ENCODE measurements around the gene SLC25A44. TPM values are rescaled to one million over a fixed set of nuclear protein-coding genes. Genes with fewer than 3 reads are reported as not detected.

Gene SLC25A44
- total RNA-seq, 4 donors from 2014 or later = 7.9 to 22.3 (median 13.1) TPM

DNA sequence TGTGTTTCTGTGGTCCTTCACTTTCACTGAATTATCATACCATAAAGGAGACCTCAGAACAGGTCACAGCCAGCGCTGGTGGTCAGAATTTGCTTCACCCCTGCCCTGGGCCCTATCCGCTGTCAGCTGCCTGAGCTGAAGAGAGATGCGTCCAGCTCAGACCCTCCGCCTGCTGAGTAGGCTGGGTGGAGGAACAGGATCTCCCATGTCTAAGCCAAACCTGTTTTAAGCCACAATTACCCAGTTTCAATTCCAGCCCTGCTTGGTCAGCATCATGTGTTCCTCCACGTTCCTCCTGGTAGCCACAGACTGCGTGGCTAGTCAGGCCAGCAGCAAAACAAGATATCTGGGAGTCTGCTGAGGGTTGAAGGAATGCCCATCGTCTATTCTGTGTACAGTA is 34.6 kb downstream of the SLC25A44 start:
- TF ChIP-seq, protein P1, sequence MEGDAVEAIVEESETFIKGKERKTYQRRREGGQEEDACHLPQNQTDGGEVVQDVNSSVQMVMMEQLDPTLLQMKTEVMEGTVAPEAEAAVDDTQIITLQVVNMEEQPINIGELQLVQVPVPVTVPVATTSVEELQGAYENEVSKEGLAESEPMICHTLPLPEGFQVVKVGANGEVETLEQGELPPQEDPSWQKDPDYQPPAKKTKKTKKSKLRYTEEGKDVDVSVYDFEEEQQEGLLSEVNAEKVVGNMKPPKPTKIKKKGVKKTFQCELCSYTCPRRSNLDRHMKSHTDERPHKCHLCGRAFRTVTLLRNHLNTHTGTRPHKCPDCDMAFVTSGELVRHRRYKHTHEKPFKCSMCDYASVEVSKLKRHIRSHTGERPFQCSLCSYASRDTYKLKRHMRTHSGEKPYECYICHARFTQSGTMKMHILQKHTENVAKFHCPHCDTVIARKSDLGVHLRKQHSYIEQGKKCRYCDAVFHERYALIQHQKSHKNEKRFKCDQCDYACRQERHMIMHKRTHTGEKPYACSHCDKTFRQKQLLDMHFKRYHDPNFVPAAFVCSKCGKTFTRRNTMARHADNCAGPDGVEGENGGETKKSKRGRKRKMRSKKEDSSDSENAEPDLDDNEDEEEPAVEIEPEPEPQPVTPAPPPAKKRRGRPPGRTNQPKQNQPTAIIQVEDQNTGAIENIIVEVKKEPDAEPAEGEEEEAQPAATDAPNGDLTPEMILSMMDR (IDR thresholded peaks at IDR 0.05; ENCODE audit: low read depth) = no peak

DNA sequence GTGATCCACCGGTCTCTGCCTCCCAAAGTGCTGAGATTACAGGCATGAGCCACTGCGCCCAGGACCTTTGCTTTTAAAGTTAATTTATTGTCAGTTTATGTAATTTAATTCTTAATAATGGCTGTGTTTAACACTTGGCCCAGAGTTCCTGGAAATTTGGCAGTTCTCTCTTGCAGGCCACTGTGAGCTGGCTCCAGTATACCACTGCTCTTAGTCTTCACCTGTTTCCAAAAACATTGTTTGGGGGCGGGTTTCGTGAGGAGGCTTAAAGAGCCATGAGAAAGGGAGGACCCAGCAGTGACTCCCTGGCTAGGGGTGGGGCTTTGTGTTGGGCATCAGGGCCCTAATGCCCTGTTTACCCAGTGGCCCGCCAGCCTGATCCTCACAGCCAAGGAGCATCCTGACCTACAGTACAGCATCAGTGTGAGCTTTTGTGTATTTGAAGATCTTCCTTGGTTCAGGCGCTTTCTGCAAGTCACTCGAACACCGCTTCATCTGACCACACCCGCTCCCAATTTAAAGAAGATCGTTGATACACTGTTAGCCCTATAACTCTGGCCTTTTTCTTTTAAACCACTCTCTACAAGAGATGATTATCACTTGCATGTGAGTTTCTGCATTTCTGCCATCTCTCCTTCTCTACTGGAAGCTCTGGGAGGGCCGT is 36.0 kb downstream of the SLC25A44 start:
- TF ChIP-seq, protein P1 (IDR thresholded peaks at IDR 0.05; ENCODE audit: low read depth) = no peak

DNA sequence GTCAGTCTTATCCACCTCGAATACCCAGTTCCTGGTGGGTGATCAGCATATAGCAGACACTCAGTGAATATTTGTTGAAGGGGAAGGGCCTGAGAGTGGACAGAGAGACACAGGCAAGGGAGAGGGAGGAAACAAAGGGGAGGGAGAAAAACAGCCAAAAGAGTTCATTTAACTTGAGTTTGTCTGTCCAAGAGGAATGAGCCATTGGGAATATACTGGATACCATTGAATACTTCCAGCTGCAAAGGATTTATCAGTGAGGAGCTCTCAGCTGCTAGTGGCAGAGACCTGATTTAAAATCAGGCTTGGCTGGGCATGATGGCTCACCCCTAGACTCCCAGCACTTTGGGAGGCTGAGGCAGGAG is 36.6 kb downstream of the SLC25A44 start:
- TF ChIP-seq, protein P1 (IDR thresholded peaks at IDR 0.05; ENCODE audit: low read depth) = no peak

GRCh38 chr1:156232201-156232894 is 38.4 kb downstream of the SLC25A44 start:
- TF ChIP-seq, protein P1 (IDR thresholded peaks at IDR 0.05; ENCODE audit: low read depth) = no peak

DNA sequence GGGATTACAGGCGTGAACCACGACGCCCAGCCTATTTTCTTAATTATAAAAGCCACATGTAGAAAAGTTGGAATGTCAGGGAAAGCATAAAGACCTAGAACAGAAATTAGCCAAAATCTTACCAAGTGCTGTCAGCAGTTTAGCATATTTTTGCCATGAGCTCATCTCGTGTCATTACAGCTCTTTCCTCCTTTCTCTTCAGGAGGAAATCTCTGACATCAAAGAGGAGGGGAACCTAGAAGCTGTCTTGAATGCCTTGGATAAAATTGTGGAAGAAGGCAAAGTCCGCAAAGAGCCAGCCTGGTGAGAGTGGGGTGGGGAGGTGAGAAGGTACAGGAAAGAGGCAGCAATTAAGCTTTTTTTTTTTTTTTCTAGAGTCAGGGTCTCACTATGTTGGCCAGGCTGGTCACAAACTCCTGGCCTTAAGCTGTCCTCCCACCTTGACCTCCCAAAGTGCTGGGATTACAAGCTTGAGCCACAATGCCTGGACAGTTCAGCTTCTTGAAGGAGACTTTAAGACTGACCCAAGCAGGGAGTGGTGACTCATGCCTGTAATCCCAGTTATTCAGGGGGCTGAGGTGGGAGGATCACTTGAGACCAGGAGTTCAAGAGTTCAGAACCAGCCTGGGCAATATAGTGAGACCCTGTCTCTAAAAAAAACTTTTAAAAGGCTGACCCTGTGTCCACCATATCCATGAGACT is 39.7 kb downstream of the SLC25A44 start:
- TF ChIP-seq, protein P1 (IDR thresholded peaks at IDR 0.05; ENCODE audit: low read depth) = no peak

GRCh38 chr1:156236164-156236563 is 42.3 kb downstream of the SLC25A44 start:
- TF ChIP-seq, protein P1 (IDR thresholded peaks at IDR 0.05; ENCODE audit: low read depth) = no peak

DNA sequence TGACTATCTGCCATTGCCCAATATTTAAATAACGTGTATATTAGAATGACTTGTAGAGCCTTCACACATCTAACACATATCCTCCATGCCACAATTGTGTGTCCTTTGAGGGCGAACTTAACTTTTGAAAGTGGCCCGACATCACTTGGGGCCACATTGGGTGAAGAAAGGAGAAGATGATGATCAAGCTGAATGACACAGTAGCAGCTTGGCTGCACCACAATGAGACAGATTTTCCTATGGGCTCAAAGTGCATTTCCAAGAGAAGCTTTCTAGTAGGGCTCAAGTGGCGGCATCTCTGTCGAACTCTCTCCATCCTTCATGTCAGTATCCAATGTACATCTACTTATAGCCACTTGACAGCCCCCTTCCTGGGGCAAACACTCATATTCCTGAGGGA is 44.3 kb downstream of the SLC25A44 start:
- TF ChIP-seq, protein P1 (IDR thresholded peaks at IDR 0.05; ENCODE audit: low read depth) = no peak

All from subcutaneous adipose tissue (tissue), 4 donors.